ENCODE results near the gene ABTB1. TPM values are rescaled to one million over a fixed set of nuclear protein-coding genes. Genes with fewer than 3 reads are reported as not detected.
A peak's percentile ranks its signal among the peaks of the same experiment; 100 is the strongest.

ABTB1 gene
- total and polyA plus RNA-seq, 9 of the 15 experiments (the other 6 are each of a cell fraction or from before 2014, with no cell fraction given) = 0.04 to 2.3 (median 0.55) TPM; not detected in 1

DNA sequence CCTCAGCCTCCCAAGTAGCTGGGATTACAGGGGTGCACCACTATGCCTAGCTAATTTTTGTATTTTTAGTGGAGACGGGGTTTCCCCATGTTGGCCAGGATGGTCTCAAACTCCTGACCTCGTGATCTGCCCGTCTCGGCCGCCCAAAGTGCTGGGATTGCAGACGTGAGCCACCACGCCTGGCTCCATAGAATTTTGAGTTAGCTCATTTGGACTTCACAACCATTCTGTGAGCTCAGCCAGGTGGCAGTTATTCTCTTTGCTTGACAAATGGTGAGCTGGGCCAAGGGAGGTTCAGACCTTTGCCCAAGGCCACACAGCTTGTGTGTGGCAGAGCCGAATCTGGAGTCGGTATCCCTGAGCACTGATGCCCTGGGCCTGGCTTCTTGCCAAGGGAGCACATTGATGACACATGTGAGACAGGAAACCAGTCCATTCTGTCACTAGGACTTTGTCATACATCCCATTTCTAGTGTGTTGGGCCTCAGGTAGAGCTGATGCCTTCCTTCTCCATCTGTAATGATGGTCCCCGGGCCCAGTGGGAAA is 26.2 kb upstream of the ABTB1 start:
- TF ChIP-seq NFIC (IDR thresholded peaks at IDR 0.05) (peak; percentile 46), NR2C2 (CRISPR knock-in tag; IDR thresholded peaks at IDR 0.05) (no peak), NR2C2 (tag; IDR thresholded peaks at IDR 0.05) (no peak)
- Histone ChIP-seq H3K27me3 (ENCODE audit: control insufficient read depth in 2 of 2, insufficient read depth in 2 of 2, low read length in 2 of 2) (no peaks in the 10 kb centered on the region), H3K9me1 (ENCODE audit: control insufficient read depth, insufficient read depth, low read length) (no peaks in the 10 kb centered on the region), H3K79me2 (ENCODE audit: control insufficient read depth, insufficient read depth, low read length) (no peaks in the 10 kb centered on the region), H3K27ac (ENCODE audit: extremely low read depth, low read depth, low read length) (no peak overlapping the region), H3K9me3 (replicated peaks; ENCODE audit: control insufficient read depth, insufficient read depth, low read depth, low read length) (no peaks in the 10 kb centered on the region), H3K4me1 (replicated peaks in 1 of 2; ENCODE audit: control insufficient read depth in 2 of 2, insufficient read depth in 2 of 2, low read length in 2 of 2) (no peaks in the 10 kb centered on the region), H2AFZ (ENCODE audit: low read depth, low read length) (no peak overlapping the region), H3K9ac (ENCODE audit: insufficient read depth in 1 of 2, low read depth in 2 of 2, low read length in 2 of 2) (no peak overlapping the region), H4K20me1 (replicated peaks; ENCODE audit: control insufficient read depth, insufficient read depth, low read length) (no peaks in the 10 kb centered on the region), H3K4me3 (no peak overlapping the region), H3K36me3 (ENCODE audit: control insufficient read depth, insufficient read depth, low read length) (peaks cover 12% of the 10 kb centered on the region; the same call in 2 of the 3 replicates), H3K4me2 (ENCODE audit: insufficient read depth, low read length) (no peak overlapping the region)
- intact Hi-C loops (cut with micrococcal nuclease) (no loop called here), in situ Hi-C loops (cut with MboI) (no loop called here)
- BruUV-seq (replicated peaks) = no TSS peak
- ATAC-seq (no peak), FAIRE-seq (no peak), DNase-seq (ENCODE audit: extremely low read depth in 1 of 4, low spot score in 3 of 4) (no peak)
- WGBS (ENCODE audit: insufficient coverage, low coverage, missing lambda C conversion rate) = 94% methylated on average over 4 of the region's 10 CpGs
- ChIA-PET CTCF (ENCODE audit: low intra/inter-chr PET ratio) (no interaction called here), POLR2A (interaction anchor here (0.7 to 1.3 kb wide), 2 partner anchors 48 to 418 kb away, joined by 3 to 4 read pairs; partner anchors contain the start of gene MCM2)

DNA sequence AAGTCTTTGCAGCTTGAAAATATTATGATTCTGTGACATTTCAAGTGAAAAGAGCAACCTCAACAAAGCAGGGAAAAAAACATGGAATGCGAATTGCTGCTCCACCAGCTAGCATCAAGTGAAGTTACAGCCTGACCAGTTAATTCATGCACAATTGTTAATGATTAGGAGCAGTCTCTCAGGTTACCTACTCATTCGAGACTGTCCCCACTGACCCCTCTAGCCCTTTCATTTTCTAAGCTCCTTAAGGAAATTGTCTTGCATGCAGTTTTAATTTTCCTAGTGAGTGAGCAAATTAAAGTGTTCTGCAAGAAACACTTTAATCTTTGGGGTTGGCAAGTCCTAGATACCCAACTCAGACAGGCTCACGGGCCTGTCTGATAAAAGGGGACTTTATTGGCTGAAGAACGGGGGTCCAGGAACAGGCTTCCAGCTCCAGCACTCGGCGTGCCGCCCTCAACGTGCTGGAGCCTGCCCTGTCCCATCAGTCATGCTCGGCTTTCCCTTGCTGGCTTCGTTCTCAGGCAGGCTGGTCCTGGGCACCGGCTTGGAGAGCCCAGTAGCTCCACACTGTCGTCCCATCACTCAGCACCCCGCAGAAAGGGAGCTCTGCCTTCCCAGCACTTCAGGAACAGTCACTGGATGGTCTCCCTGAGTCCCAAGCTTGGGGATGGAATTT is 25.4 kb upstream of the ABTB1 start:
- POLR2A ChIA-PET = interaction anchor here (0.7 to 1.3 kb wide), 3 partner anchors 49 to 417 kb away, joined by 3 to 4 read pairs (median 3); partner anchors contain the start of gene MCM2
- no peaks in the 10 kb centered on the region for H3K9me1 ChIP-seq (ENCODE audit: control insufficient read depth, insufficient read depth, low read length)
- DNase-seq (ENCODE audit: extremely low read depth in 1 of 4, low spot score in 3 of 4) (no peak), FAIRE-seq (no peak), ATAC-seq (no peak)
- no peak overlapping the region for H3K4me2 ChIP-seq (ENCODE audit: insufficient read depth, low read length)
- no peaks in the 10 kb centered on the region for H3K79me2 ChIP-seq (ENCODE audit: control insufficient read depth, insufficient read depth, low read length)
- intact Hi-C loops (cut with micrococcal nuclease) = no loop called here
- H3K27ac ChIP-seq (ENCODE audit: extremely low read depth, low read depth, low read length) = no peak overlapping the region
- no peaks in the 10 kb centered on the region for H3K9me3 ChIP-seq (replicated peaks; ENCODE audit: control insufficient read depth, insufficient read depth, low read depth, low read length)
- H2AFZ ChIP-seq (ENCODE audit: low read depth, low read length) = no peak overlapping the region
- in situ Hi-C loops (cut with MboI) = no loop called here
- WGBS (ENCODE audit: insufficient coverage, low coverage, missing lambda C conversion rate) = 80% methylated on average over 7 of the region's 13 CpGs
- CTCF ChIA-PET (ENCODE audit: low intra/inter-chr PET ratio) = no interaction called here
- BruUV-seq (replicated peaks) = no TSS peak
- TF ChIP-seq CBX8 (IDR thresholded peaks at IDR 0.05; ENCODE audit: borderline replicate concordance, extremely low read depth, low read depth, low read length, poor library complexity, severe bottlenecking) (no peak), TEAD2 (tag; IDR thresholded peaks at IDR 0.05) (no peak), PRPF4 (IDR thresholded peaks at IDR 0.05; ENCODE audit: insufficient read depth, low read depth, low read length, poor library complexity, severe bottlenecking) (no peak), NFYB (IDR thresholded peaks at IDR 0.05; ENCODE audit: extremely low read depth, insufficient read length) (no peak)
- TF ChIP-seq, protein P1, sequence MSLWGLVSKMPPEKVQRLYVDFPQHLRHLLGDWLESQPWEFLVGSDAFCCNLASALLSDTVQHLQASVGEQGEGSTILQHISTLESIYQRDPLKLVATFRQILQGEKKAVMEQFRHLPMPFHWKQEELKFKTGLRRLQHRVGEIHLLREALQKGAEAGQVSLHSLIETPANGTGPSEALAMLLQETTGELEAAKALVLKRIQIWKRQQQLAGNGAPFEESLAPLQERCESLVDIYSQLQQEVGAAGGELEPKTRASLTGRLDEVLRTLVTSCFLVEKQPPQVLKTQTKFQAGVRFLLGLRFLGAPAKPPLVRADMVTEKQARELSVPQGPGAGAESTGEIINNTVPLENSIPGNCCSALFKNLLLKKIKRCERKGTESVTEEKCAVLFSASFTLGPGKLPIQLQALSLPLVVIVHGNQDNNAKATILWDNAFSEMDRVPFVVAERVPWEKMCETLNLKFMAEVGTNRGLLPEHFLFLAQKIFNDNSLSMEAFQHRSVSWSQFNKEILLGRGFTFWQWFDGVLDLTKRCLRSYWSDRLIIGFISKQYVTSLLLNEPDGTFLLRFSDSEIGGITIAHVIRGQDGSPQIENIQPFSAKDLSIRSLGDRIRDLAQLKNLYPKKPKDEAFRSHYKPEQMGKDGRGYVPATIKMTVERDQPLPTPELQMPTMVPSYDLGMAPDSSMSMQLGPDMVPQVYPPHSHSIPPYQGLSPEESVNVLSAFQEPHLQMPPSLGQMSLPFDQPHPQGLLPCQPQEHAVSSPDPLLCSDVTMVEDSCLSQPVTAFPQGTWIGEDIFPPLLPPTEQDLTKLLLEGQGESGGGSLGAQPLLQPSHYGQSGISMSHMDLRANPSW (CRISPR knock-in tag; IDR thresholded peaks at IDR 0.05) = no peak
- TF ChIP-seq, protein P2, sequence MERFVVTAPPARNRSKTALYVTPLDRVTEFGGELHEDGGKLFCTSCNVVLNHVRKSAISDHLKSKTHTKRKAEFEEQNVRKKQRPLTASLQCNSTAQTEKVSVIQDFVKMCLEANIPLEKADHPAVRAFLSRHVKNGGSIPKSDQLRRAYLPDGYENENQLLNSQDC (CRISPR knock-in tag; IDR thresholded peaks at IDR 0.05) = no peak
- H3K9ac ChIP-seq (ENCODE audit: insufficient read depth in 1 of 2, low read depth in 2 of 2, low read length in 2 of 2) = no peak overlapping the region
- no peaks in the 10 kb centered on the region for H4K20me1 ChIP-seq (replicated peaks; ENCODE audit: control insufficient read depth, insufficient read depth, low read length)
- no peak overlapping the region for H3K4me3 ChIP-seq
- no peaks in the 10 kb centered on the region for H3K4me1 ChIP-seq (replicated peaks in 1 of 2; ENCODE audit: control insufficient read depth in 2 of 2, insufficient read depth in 2 of 2, low read length in 2 of 2)
- H3K36me3 ChIP-seq (ENCODE audit: control insufficient read depth, insufficient read depth, low read length) = peaks cover 15% of the 10 kb centered on the region; the same call in 2 of the 3 replicates
- H3K27me3 ChIP-seq (ENCODE audit: control insufficient read depth in 2 of 2, insufficient read depth in 2 of 2, low read length in 2 of 2) = no peaks in the 10 kb centered on the region

Data from K562 (cell line).